ENCODE data around the gene KCTD20.

DNA sequence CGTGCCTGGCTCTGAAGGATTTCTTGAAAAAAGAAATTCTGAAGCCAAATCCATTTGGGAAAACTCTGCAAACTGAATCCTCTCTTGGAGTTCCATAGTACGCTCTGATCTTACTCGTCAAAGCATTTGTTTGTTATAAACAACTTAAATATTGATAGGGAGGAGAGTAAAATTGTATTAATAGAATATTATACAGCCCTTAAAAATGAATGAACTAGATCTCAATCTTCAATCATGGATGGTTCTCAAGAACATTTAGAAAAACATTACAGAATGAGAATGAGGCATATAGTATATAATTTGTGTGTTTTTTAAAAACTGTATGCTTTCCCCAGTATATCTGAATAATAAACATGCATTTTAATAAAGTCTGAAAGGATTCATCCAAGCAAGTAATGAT is 24.8 kb downstream of the KCTD20 start:
- TF ChIP-seq YY1 (IDR thresholded peaks at IDR 0.05; ENCODE audit: insufficient read depth, insufficient read length) (no peak), ZNF274 (IDR thresholded peaks at IDR 0.05; ENCODE audit: low read depth, low read length) (no peak), SUZ12 (IDR thresholded peaks at IDR 0.05; ENCODE audit: extremely low read depth, insufficient read depth, insufficient read length) (no peak)

Data from NT2/D1 (cell line).